ENCODE results near the gene SMCO3. TPM values are rescaled to one million over a fixed set of nuclear protein-coding genes. Genes with fewer than 3 reads are reported as not detected.

SMCO3 gene
- total and polyA plus RNA-seq, 2 of the 13 experiments (the other 11 are each of a cell fraction or from before 2014, with no cell fraction given): 0.29 to 0.42 TPM

DNA sequence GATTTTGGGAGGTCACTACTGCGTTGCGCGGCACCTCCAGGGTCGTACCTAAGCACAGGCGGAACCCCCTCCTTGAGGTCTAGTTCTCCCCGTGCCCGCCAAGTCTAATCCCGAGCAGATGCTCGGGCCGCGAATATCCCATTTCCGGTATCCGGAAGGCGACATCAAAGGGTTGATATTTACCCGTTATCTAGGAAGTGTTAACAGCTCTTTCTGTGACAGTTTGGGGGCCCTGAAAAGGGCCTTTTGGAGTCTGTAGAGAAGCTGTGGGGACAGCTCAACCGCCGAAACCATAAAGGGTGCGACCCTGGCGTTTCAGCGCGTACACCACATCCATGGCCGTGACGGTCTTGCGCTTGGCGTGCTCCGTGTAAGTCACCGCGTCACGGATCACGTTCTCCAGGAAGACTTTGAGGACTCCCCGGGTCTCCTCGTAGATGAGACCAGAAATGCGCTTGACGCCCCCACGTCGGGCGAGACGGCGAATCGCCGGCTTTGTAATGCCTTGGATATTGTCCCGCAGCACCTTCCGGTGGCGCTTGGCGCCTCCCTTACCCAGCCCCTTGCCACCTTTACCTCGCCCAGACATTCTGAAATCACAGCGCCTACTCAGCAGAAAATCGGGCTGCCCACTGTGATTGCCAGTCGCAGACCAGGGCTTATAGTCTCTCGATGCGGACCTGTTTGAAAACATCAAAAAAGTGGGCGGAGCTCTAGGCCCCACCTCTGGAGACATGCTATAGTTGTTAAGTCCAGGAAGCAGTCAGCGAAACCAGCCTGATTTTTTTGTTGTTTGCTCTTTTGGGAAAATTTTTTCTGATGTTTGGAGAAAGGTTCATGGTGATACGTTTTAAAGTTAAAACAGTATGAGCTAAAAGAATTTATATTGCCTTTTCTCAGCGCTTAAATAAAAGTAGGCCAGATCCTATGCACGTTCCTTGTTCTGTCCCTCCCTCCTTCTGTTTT lies 43.2 kb downstream of the SMCO3 start (continued):
- TF ChIP-seq NCOR1 (IDR thresholded peaks at IDR 0.05; ENCODE audit: borderline replicate concordance, low read length) (no peak), SNAI1 (CRISPR knock-in tag; IDR thresholded peaks at IDR 0.05; ENCODE audit: borderline replicate concordance) (peak; percentile 94; the same call in 1 of the 2 replicates), KLF13 (CRISPR knock-in tag; IDR thresholded peaks at IDR 0.05) (no peak), GLI4 (CRISPR knock-in tag; IDR thresholded peaks at IDR 0.05; ENCODE audit: borderline replicate concordance) (0 out of 2 replicates have a peak, but pooled peaks have one; percentile 66), ZNF687 (CRISPR knock-in tag; IDR thresholded peaks at IDR 0.05) (peak; percentile 57), RORA (CRISPR knock-in tag; IDR thresholded peaks at IDR 0.05) (no peak), GFI1 (CRISPR knock-in tag; IDR thresholded peaks at IDR 0.05; ENCODE audit: borderline replicate concordance) (peak; percentile 89), JUND (CRISPR knock-in tag; IDR thresholded peaks at IDR 0.05) (peak; percentile 9; the same call in 1 of the 2 replicates), NCOA1 (CRISPR knock-in tag; IDR thresholded peaks at IDR 0.05) (no peak; the same call in 1 of the 2 replicates), KAT2B (IDR thresholded peaks at IDR 0.05; ENCODE audit: borderline replicate concordance, low read depth, low read length) (no peak), TGIF2 (CRISPR knock-in tag; IDR thresholded peaks at IDR 0.05) (peak; percentile 98)
- TF ChIP-seq, protein P1, sequence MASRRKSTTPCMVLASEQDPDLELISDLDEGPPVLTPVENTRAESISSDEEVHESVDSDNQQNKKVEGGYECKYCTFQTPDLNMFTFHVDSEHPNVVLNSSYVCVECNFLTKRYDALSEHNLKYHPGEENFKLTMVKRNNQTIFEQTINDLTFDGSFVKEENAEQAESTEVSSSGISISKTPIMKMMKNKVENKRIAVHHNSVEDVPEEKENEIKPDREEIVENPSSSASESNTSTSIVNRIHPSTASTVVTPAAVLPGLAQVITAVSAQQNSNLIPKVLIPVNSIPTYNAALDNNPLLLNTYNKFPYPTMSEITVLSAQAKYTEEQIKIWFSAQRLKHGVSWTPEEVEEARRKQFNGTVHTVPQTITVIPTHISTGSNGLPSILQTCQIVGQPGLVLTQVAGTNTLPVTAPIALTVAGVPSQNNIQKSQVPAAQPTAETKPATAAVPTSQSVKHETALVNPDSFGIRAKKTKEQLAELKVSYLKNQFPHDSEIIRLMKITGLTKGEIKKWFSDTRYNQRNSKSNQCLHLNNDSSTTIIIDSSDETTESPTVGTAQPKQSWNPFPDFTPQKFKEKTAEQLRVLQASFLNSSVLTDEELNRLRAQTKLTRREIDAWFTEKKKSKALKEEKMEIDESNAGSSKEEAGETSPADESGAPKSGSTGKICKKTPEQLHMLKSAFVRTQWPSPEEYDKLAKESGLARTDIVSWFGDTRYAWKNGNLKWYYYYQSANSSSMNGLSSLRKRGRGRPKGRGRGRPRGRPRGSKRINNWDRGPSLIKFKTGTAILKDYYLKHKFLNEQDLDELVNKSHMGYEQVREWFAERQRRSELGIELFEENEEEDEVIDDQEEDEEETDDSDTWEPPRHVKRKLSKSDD (CRISPR knock-in tag; IDR thresholded peaks at IDR 0.05; ENCODE audit: low read depth): 0 out of 2 replicates have a peak, but pooled peaks have one; percentile 23
- TF ChIP-seq, protein P2, sequence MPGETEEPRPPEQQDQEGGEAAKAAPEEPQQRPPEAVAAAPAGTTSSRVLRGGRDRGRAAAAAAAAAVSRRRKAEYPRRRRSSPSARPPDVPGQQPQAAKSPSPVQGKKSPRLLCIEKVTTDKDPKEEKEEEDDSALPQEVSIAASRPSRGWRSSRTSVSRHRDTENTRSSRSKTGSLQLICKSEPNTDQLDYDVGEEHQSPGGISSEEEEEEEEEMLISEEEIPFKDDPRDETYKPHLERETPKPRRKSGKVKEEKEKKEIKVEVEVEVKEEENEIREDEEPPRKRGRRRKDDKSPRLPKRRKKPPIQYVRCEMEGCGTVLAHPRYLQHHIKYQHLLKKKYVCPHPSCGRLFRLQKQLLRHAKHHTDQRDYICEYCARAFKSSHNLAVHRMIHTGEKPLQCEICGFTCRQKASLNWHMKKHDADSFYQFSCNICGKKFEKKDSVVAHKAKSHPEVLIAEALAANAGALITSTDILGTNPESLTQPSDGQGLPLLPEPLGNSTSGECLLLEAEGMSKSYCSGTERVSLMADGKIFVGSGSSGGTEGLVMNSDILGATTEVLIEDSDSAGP (CRISPR knock-in tag; IDR thresholded peaks at IDR 0.05; ENCODE audit: borderline replicate concordance): peak; percentile 76
- TF ChIP-seq, protein P3, sequence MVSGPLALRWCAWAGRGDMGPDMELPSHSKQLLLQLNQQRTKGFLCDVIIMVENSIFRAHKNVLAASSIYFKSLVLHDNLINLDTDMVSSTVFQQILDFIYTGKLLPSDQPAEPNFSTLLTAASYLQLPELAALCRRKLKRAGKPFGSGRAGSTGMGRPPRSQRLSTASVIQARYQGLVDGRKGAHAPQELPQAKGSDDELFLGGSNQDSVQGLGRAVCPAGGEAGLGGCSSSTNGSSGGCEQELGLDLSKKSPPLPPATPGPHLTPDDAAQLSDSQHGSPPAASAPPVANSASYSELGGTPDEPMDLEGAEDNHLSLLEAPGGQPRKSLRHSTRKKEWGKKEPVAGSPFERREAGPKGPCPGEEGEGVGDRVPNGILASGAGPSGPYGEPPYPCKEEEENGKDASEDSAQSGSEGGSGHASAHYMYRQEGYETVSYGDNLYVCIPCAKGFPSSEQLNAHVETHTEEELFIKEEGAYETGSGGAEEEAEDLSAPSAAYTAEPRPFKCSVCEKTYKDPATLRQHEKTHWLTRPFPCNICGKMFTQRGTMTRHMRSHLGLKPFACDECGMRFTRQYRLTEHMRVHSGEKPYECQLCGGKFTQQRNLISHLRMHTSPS (CRISPR knock-in tag; IDR thresholded peaks at IDR 0.05; ENCODE audit: low read depth): peak; percentile 68
- TF ChIP-seq, protein P4, sequence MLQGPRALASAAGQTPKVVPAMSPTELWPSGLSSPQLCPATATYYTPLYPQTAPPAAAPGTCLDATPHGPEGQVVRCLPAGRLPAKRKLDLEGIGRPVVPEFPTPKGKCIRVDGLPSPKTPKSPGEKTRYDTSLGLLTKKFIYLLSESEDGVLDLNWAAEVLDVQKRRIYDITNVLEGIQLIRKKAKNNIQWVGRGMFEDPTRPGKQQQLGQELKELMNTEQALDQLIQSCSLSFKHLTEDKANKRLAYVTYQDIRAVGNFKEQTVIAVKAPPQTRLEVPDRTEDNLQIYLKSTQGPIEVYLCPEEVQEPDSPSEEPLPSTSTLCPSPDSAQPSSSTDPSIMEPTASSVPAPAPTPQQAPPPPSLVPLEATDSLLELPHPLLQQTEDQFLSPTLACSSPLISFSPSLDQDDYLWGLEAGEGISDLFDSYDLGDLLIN (CRISPR knock-in tag; IDR thresholded peaks at IDR 0.05; ENCODE audit: borderline replicate concordance): no peak
